Transverse colon (tissue), 4 donors: ENCODE results near the gene ZBTB9. TPM values are rescaled to one million over a fixed set of nuclear protein-coding genes. Genes with fewer than 3 reads are reported as not detected.

Experiments
- DNase-seq: peaks from one replicate; pipeline ENCODE4 v3.0.0-alpha.2; 2019
- H3K27ac ChIP-seq, 4 donors: fragments of 200-600 bp; sonication (generic); 2 replicates each; pipeline ENCODE4 v1.5.1; 2016 to 2018; ENCODE audit warnings: inconsistent platforms in 4 of 4
- H3K27me3 ChIP-seq: fragments of 200-600 bp; sonication (generic); 2 replicates; pipeline ENCODE4 v1.5.1; 2017; ENCODE audit warnings: inconsistent platforms
- H3K36me3 ChIP-seq, 4 donors: fragments of 200-600 bp; sonication (generic); 2 replicates each; pipeline ENCODE4 v1.5.1; 2017 to 2019; ENCODE audit warnings: inconsistent platforms in 4 of 4
- H3K4me1 ChIP-seq, 4 donors: fragments of 200-600 bp; sonication (generic); 2 replicates each; pipeline ENCODE4 v1.5.1; 2017 to 2020; ENCODE audit warnings: inconsistent platforms in 4 of 4
- H3K4me3 ChIP-seq, 4 donors: fragments of 200-600 bp; sonication (generic); 1 replicate in 1 of 4; 2 replicates in 3 of 4; pipeline versions ENCODE4 v1.5.1 to v1.6.1; 2017 to 2019; ENCODE audit warnings: inconsistent platforms in 4 of 4
- H3K9me3 ChIP-seq, 2 donors: fragments of 200-600 bp; sonication (generic); 2 replicates each; pipeline ENCODE4 v1.5.1; 2017 to 2019; ENCODE audit warnings: inconsistent platforms in 2 of 2
- CTCF ChIP-seq, 5 experiments: fragments of 200-600 bp in 3 of 5; fragments of 450-650 bp in 2 of 5; sonication (generic) in 3 of 5; IDR thresholded peaks; 1 replicate in 2 of 5; 2 replicates in 3 of 5; pipeline ENCODE4 v1.5.1; 2016 to 2017; ENCODE audit warnings: antibody characterized with exemption in 5 of 5, inconsistent platforms in 3 of 5, mild to moderate bottlenecking in 2 of 5, moderate library complexity in 1 of 5
- EP300 ChIP-seq: sonication (generic); formaldehyde crosslinking; IDR thresholded peaks from one replicate; pipeline ENCODE4 v1.6.1; 2017; ENCODE audit warnings: antibody characterized with exemption, low read depth
- POLR2A ChIP-seq: fragments of 450-650 bp; IDR thresholded peaks from one replicate; pipeline ENCODE4 v1.6.1; 2016; ENCODE audit warnings: antibody characterized with exemption, mild to moderate bottlenecking, moderate library complexity
- POLR2AphosphoS5 ChIP-seq, 3 donors: sonication (generic); formaldehyde crosslinking; IDR thresholded peaks; one replicate each; pipeline ENCODE4 v1.6.1; 2016; ENCODE audit warnings: antibody characterized with exemption in 3 of 3
- WGBS, 2 donors: methylation state at CpG; one replicate each; pipeline ENCODE4 v1.1.5; 2018; ENCODE audit warnings: low coverage in 1 of 2; 5-methylcytosine and 5-hydroxymethylcytosine counted together
- in situ Hi-C, 4 donors: fragments of 200-750 bp; cut with MboI; loops; one replicate each; pipeline versions ENCODE4 v1.15.0 to v1.15.1; 2017; ENCODE audit warnings: low sequenced_read_pairs in 3 of 4, low pct_ligation_motif_present in 1 of 4, low pct_unique_long_range_greater_than_20kb in 1 of 4
- intact Hi-C: fragments of 100-400 bp; cut with DNase I; formaldehyde crosslinking; loops from one replicate; pipeline ENCODE4 v1.15.1; 2023; ENCODE audit warnings: low total_unique reads
- total RNA-seq, 4 donors: library from RNA; depleted of rRNA; stranded (reverse); fragments of >200 nt; gene quantifications; one replicate each; pipeline ENCODE4 v1.1.0, GENCODE V29; 2016

ZBTB9 gene
- total RNA-seq, 4 donors from 2014 or later, result 2.2 to 3.2 TPM; not detected in 2

- in situ Hi-C loops (no loop called here), intact Hi-C loops (no loop called here)
- Histone ChIP-seq H3K4me3 (peak overlapping the region; percentile 42 to 60 (median 50)), H3K9me3 (no peaks in the 10 kb centered on the region), H3K36me3 (no peaks in the 10 kb centered on the region), H3K27ac (peak overlapping the region; percentile 85 to 95 (median 90)), H3K4me1 (peaks cover 17 to 58% (median 48%) of the 10 kb centered on the region in 4 donors), H3K27me3 (no peaks in the 10 kb centered on the region)
- TF ChIP-seq POLR2A, result no peak
- no peak for TF ChIP-seq EP300
- no peak for TF ChIP-seq CTCF (IDR thresholded peaks at IDR 0.05)
- no peak for TF ChIP-seq POLR2AphosphoS5 (IDR thresholded peaks at IDR 0.05)
- 0 to 3% methylated on average over 3 to 12 of the region's 12 CpGs for whole genome bisulfite sequencing, 2 donors
- no peak for DNase-seq
Measured at GRCh38 chr6:33426590-33427511, 27.5 kb upstream of the ZBTB9 start.

- Histone ChIP-seq H3K27me3 (no peaks in the 10 kb centered on the region), H3K9me3 (no peaks in the 10 kb centered on the region), H3K36me3 (no peaks in the 10 kb centered on the region), H3K27ac (peak overlapping the region; percentile 85 to 95 (median 90)), H3K4me1 (peaks cover 17 to 62% (median 48%) of the 10 kb centered on the region in 4 donors), H3K4me3 (peak overlapping the region; percentile 42 to 65 (median 56))
- intact Hi-C loops, result no loop called here
- 0% methylated on average over 6 of the region's 79 CpGs; no CpG with 5 or more reads in 1 of the 2 donors for WGBS, 2 donors
- no peak for TF ChIP-seq POLR2AphosphoS5 (IDR thresholded peaks at IDR 0.05)
- no peak for TF ChIP-seq EP300
- no peak for TF ChIP-seq CTCF (IDR thresholded peaks at IDR 0.05)
- no peak for TF ChIP-seq POLR2A
- in situ Hi-C loops, result no loop called here
- peak; percentile 71 for DNase-seq
Measured at GRCh38 chr6:33427585-33428223, 26.7 kb upstream of the ZBTB9 start.

GRCh38 chr6:33428224-33428965, 26.0 kb upstream of the ZBTB9 start:
- TF ChIP-seq CTCF (IDR thresholded peaks at IDR 0.05), result peak; percentile 37 to 77 (median 45)
- no peak for TF ChIP-seq POLR2AphosphoS5 (IDR thresholded peaks at IDR 0.05)
- no peak for TF ChIP-seq POLR2A
- no peak for TF ChIP-seq EP300
- intact Hi-C loops, result no loop called here
- Histone ChIP-seq H3K4me3 (peak overlapping the region; percentile 20 to 60 (median 48)), H3K27me3 (no peaks in the 10 kb centered on the region), H3K4me1 (peaks cover 17 to 62% (median 51%) of the 10 kb centered on the region in 4 donors), H3K36me3 (no peaks in the 10 kb centered on the region), H3K27ac (peak overlapping the region; percentile 85 to 95 (median 90)), H3K9me3 (no peaks in the 10 kb centered on the region)
- DNase-seq, result peak; percentile 37
- in situ Hi-C loops, result no loop called here
- WGBS, 2 donors, result 6% methylated on average over 16 of the region's 33 CpGs; no CpG with 5 or more reads in 1 of the 2 donors
